HG02610 (cell line): Measurements from ENCODE around the gene CRIP2.

Experiments used
- ATAC-seq: cut with Tn5 transposase; IDR thresholded peaks from one replicate; pipeline ENCODE4 v1.9.1; 2021; ENCODE audit warnings: mild to moderate bottlenecking, moderate library complexity; ENCODE audit not compliant: unreplicated experiment

The CRIP2 gene

GRCh38 chr14:105474483-105475268 is at the start of gene CRIP2:
Gene CRIP2, plus strand, starts transcription at chr14:105474821. Its CDS starts 42 bp downstream, at chr14:105474863.
- ATAC-seq, result no peak

- no peak for ATAC-seq
Observed at GRCh38 chr14:105424861-105425260, 49.8 kb upstream of the CRIP2 start.

- ATAC-seq, result no peak
Observed at GRCh38 chr14:105425823-105426247, 48.8 kb upstream of the CRIP2 start.

- no peak for ATAC-seq
Observed at GRCh38 chr14:105426416-105427130, 48.0 kb upstream of the CRIP2 start.

GRCh38 chr14:105427412-105427811 is 47.2 kb upstream of the CRIP2 start:
- ATAC-seq, result no peak

GRCh38 chr14:105427936-105428485 is 46.6 kb upstream of the CRIP2 start:
- no peak for ATAC-seq

GRCh38 chr14:105430042-105430441 is 44.6 kb upstream of the CRIP2 start:
- ATAC-seq, result no peak

- ATAC-seq, result no peak
Observed at GRCh38 chr14:105430565-105430964, 44.1 kb upstream of the CRIP2 start.

GRCh38 chr14:105431256-105431655 is 43.4 kb upstream of the CRIP2 start:
- no peak for ATAC-seq

- ATAC-seq, result no peak
Observed at GRCh38 chr14:105432657-105433056, 42.0 kb upstream of the CRIP2 start.

GRCh38 chr14:105433161-105433605 is 41.4 kb upstream of the CRIP2 start:
- no peak for ATAC-seq

GRCh38 chr14:105436402-105436801 is 38.2 kb upstream of the CRIP2 start:
- no peak for ATAC-seq

GRCh38 chr14:105436891-105437722 is 37.5 kb upstream of the CRIP2 start:
- ATAC-seq, result no peak

- ATAC-seq, result no peak
Observed at GRCh38 chr14:105437723-105438500, 36.7 kb upstream of the CRIP2 start.

- ATAC-seq, result no peak
Observed at GRCh38 chr14:105439179-105439578, 35.4 kb upstream of the CRIP2 start.

GRCh38 chr14:105439710-105440553 is 34.7 kb upstream of the CRIP2 start:
- no peak for ATAC-seq

- no peak for ATAC-seq
Observed at GRCh38 chr14:105440554-105440900, 34.1 kb upstream of the CRIP2 start.

GRCh38 chr14:105440992-105441391 is 33.6 kb upstream of the CRIP2 start:
- no peak for ATAC-seq

GRCh38 chr14:105442125-105442524 is 32.5 kb upstream of the CRIP2 start:
- ATAC-seq, result no peak
